Measurements from ENCODE around the gene WDR86.

GRCh38 chr7:151454305-151454704 lies 44.5 kb upstream of the WDR86 start:
- TF ChIP-seq CTCF (IDR thresholded peaks at IDR 0.05): no peak
- no peak for TF ChIP-seq POLR2A (IDR thresholded peaks at IDR 0.05)
